ENCODE measurements around the gene SGK2.

Gene SGK2

GRCh38 chr20:43558412-43559146 is at the start of gene SGK2:
SGK2 (plus strand) TSS chr20:43559027; CDS start chr20:43566496, 7,469 bp downstream.
- ChIA-PET POLR2A (ENCODE audit: low non-redundant PET) (interaction anchor here (0.6 kb wide), 1 partner anchor 32 kb away, joined by 3 read pairs; the partner anchor contains the start of gene IFT52), CTCF (interaction anchor here (0.6 to 2.6 kb wide), 3 partner anchors 20 to 447 kb away, joined by 5 to 10 read pairs (median 8); no protein-coding TSS in a partner anchor)
- no peak for TF ChIP-seq CTCF (conservative IDR thresholded peaks at IDR 0.05; ENCODE audit: low read depth)
- no peak within 1 kb of the TSS for H3K27ac ChIP-seq
- DNase-seq (ENCODE audit: low spot score), result no peak

GRCh38 chr20:43511879-43512278 is 46.9 kb upstream of the SGK2 start:
- DNase-seq (ENCODE audit: low spot score), result no peak
- H3K27ac ChIP-seq, result no peak overlapping the region
- TF ChIP-seq CTCF (conservative IDR thresholded peaks at IDR 0.05; ENCODE audit: low read depth), result no peak
- POLR2A ChIA-PET (ENCODE audit: low non-redundant PET), result interaction anchor here (0.7 kb wide), 1 partner anchor 16 kb away, joined by 3 read pairs; no protein-coding TSS in a partner anchor
- CTCF ChIA-PET, result no interaction called here

- TF ChIP-seq CTCF (conservative IDR thresholded peaks at IDR 0.05; ENCODE audit: low read depth), result no peak
- H3K27ac ChIP-seq, result peak overlapping the region; percentile 67
- CTCF ChIA-PET, result interaction anchor here (0.6 to 2.4 kb wide), 2 partner anchors 10 to 25 kb away, joined by 3 to 9 read pairs; no protein-coding TSS in a partner anchor
- POLR2A ChIA-PET (ENCODE audit: low non-redundant PET), result interaction anchor here (0.9 to 1.8 kb wide), 2 partner anchors 22 to 56 kb away, joined by 3 to 5 read pairs; no protein-coding TSS in a partner anchor
- peak; percentile 51 for DNase-seq (ENCODE audit: low spot score)
Observed at GRCh38 chr20:43513372-43513930, 45.4 kb upstream of the SGK2 start.

GRCh38 chr20:43513931-43514647 is 44.7 kb upstream of the SGK2 start:
- peak; percentile 55 for TF ChIP-seq CTCF (conservative IDR thresholded peaks at IDR 0.05; ENCODE audit: low read depth)
- DNase-seq (ENCODE audit: low spot score), result peak; percentile 100
- ChIA-PET CTCF (interaction anchor here (0.6 to 2.4 kb wide), 6 partner anchors 9 to 1367 kb away, joined by 3 to 9 read pairs (median 4); no protein-coding TSS in a partner anchor), POLR2A (ENCODE audit: low non-redundant PET) (interaction anchor here (0.5 to 1.8 kb wide), 6 partner anchors 16 to 58 kb away, joined by 3 to 6 read pairs (median 4); partner anchors contain the start of gene SRSF6)
- peak overlapping the region; percentile 67 for H3K27ac ChIP-seq

GRCh38 chr20:43514648-43514999 is 44.2 kb upstream of the SGK2 start:
- POLR2A ChIA-PET (ENCODE audit: low non-redundant PET), result interaction anchor here (0.6 to 1.8 kb wide), 4 partner anchors 15 to 58 kb away, joined by 3 to 5 read pairs (median 4); partner anchors contain the start of gene SRSF6
- H3K27ac ChIP-seq, result peak overlapping the region; percentile 67
- CTCF ChIA-PET, result interaction anchor here (0.6 to 2.4 kb wide), 6 partner anchors 9 to 1367 kb away, joined by 3 to 9 read pairs (median 4); no protein-coding TSS in a partner anchor
- no peak for DNase-seq (ENCODE audit: low spot score)
- TF ChIP-seq CTCF (conservative IDR thresholded peaks at IDR 0.05; ENCODE audit: low read depth), result no peak

GRCh38 chr20:43515628-43516027 is 43.2 kb upstream of the SGK2 start:
- POLR2A ChIA-PET (ENCODE audit: low non-redundant PET), result interaction anchor here (1.4 kb wide), 1 partner anchor 14 kb away, joined by 3 read pairs; no protein-coding TSS in a partner anchor
- H3K27ac ChIP-seq, result peak overlapping the region; percentile 67; the same call in 1 of the 2 replicates
- CTCF ChIA-PET, result interaction anchor here (0.7 to 2.4 kb wide), 3 partner anchors 23 to 229 kb away, joined by 3 to 9 read pairs (median 7); no protein-coding TSS in a partner anchor

More at GRCh38 chr20:43515628-43516027, 43.2 kb upstream of the SGK2 start:
- no peak for DNase-seq (ENCODE audit: low spot score)
- TF ChIP-seq CTCF (conservative IDR thresholded peaks at IDR 0.05; ENCODE audit: low read depth), result no peak

Measured in RWPE1 (cell line).